K562 treated with DMSO at 1 percent for 48 hours (cell line): Measurements from ENCODE around the gene PARM1. TPM values are rescaled to one million over a fixed set of nuclear protein-coding genes. Genes with fewer than 3 reads are reported as not detected.

Experiments used
- total RNA-seq: library from RNA; unstranded; fragments of 300-600 nt; gene quantifications from 2 replicates; pipeline ENCODE4 v1.2.3, GENCODE V29; 2022; ENCODE audit warnings: low replicate concordance; ENCODE audit errors: extremely low read depth

PARM1 gene, protein sequence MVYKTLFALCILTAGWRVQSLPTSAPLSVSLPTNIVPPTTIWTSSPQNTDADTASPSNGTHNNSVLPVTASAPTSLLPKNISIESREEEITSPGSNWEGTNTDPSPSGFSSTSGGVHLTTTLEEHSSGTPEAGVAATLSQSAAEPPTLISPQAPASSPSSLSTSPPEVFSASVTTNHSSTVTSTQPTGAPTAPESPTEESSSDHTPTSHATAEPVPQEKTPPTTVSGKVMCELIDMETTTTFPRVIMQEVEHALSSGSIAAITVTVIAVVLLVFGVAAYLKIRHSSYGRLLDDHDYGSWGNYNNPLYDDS
- total RNA-seq: not detected in 2 replicates

DNA sequence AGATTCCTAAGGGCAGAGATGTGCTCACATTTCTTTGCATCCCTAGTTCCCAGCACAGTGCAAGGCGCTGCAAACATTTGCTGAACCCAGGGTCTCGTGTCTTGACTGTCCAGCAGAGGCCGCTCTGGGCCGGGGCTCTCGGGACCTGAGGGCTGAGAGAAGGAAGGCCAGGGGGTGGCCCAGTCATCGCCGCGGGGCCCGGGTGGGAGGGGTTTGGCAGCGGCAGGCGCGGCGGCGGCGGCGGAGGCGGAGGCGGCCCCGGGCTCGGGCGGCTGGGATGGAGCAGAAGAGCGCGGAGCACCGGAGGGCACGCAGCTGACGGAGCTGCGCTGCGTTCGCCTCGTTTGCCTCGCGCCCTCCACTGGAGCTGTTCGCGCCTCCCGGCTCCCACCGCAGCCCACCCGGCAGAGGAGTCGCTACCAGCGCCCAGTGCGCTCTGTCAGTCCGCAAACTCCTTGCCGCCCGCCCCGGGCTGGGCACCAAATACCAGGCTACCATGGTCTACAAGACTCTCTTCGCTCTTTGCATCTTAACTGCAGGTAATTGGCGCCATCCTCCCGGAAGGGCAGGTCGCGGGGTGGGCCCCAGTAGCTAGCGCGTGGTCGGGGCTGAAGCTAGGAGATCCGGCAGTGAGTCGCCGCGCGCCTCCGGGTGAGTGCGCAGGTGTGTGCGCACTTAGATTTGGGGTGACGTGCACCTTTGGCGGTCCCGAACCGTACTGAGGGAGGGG, at the start of gene PARM1:
TSS of gene PARM1 (plus strand) at position 285 of the 730 bp plus-strand sequence. CDS start at position 497, 212 bp downstream.

Other genes with a start within 250 kb of the PARM1 start
- gene BTC, start 138.6 kb upstream of the PARM1 start, total RNA-seq: not detected in 2 replicates